Activated CD4-positive, CD25-positive, alpha-beta regulatory T cell (primary cell): Measurements from ENCODE around the gene SOX5.

Experiments
- DNase-seq, 4 experiments: peaks; one replicate each; lab custom pipeline; 2025; lab: John Stamatoyannopoulos, UW

The SOX5 gene

GRCh38 chr12:23482571-23482970 lies 466.9 kb downstream of the SOX5 start:
- DNase-seq, result no peak
